Activated T-helper 1 cell treated with anti-CD3 and anti-CD28 coated beads, Interleukin-2, amount 50 U/mL, for 16 hours (primary cell): ENCODE results near the gene EMB.
"Not testable (repeated sequence)": the region's sequence is repeated elsewhere in the genome, so short reads cannot be mapped to it uniquely, and the experiment has no call there.

Source experiments
- DNase-seq, 2 donors: peaks; one replicate each; pipeline ENCODE4 v3.0.0-alpha.2; 2020; ENCODE audit warnings: low read depth in 1 of 2, low spot score in 1 of 2

Gene EMB

GRCh38 chr5:50421184-50421950 is 19.7 kb downstream of the EMB start:
- DNase-seq = not testable (repeated sequence)

- DNase-seq = no peak
Measured at GRCh38 chr5:50420343-50420935, 20.6 kb downstream of the EMB start.

GRCh38 chr5:50419656-50420055 is 21.4 kb downstream of the EMB start:
- not testable (repeated sequence) for DNase-seq

GRCh38 chr5:50416637-50417036 is 24.5 kb downstream of the EMB start:
- not testable (repeated sequence) for DNase-seq

GRCh38 chr5:50415912-50416311 is 25.2 kb downstream of the EMB start:
- DNase-seq = no peak

- not testable (repeated sequence) for DNase-seq
Measured at GRCh38 chr5:50410932-50411331, 30.2 kb downstream of the EMB start.

GRCh38 chr5:50406877-50407276 is 34.2 kb downstream of the EMB start:
- DNase-seq = no peak

- no peak for DNase-seq
Measured at GRCh38 chr5:50401336-50401735, 39.8 kb downstream of the EMB start.

- not testable (repeated sequence) for DNase-seq
Measured at GRCh38 chr5:50393925-50394609, 47.0 kb downstream of the EMB start.

- DNase-seq = not testable (repeated sequence)
Measured at GRCh38 chr5:50392289-50392688, 48.8 kb downstream of the EMB start.

GRCh38 chr5:50384381-50384780 is 56.7 kb downstream of the EMB start:
- not testable (repeated sequence) for DNase-seq

GRCh38 chr5:50376696-50377095 is 64.4 kb downstream of the EMB start:
- not testable (repeated sequence) for DNase-seq

- DNase-seq = not testable (repeated sequence)
Measured at GRCh38 chr5:50369287-50370033, 71.6 kb downstream of the EMB start.

- no peak for DNase-seq
Measured at GRCh38 chr5:50365426-50366251, 75.4 kb downstream of the EMB start.

- DNase-seq = not testable (repeated sequence)
Measured at GRCh38 chr5:50364535-50365309, 76.4 kb downstream of the EMB start.

GRCh38 chr5:50359187-50359586 is 81.9 kb downstream of the EMB start:
- DNase-seq = no peak

GRCh38 chr5:50352382-50352781 is 88.7 kb downstream of the EMB start:
- DNase-seq = no peak
